Measurements from ENCODE around the gene LY6G6C.

Gene LY6G6C

GRCh38 chr6:31765559-31765909 lies 44.0 kb upstream of the LY6G6C start (continued):
- TF ChIP-seq ZBTB6 (tag by site-specific recombination; IDR thresholded peaks at IDR 0.05): no peak

- Histone ChIP-seq H3K36me3 (ENCODE audit: control insufficient read depth in 2 of 2, insufficient read depth in 1 of 2, low read length in 2 of 2) (peaks cover 13 to 57% of the 10 kb centered on the region in 2 experiments; a peak in 2 of 3 replicates), H3K27ac (ENCODE audit: extremely low read depth, low read depth, low read length) (no peak overlapping the region), H3K9me3 (ENCODE audit: control insufficient read depth, insufficient read depth, low read depth, low read length) (no peaks in the 10 kb centered on the region), H3K4me3 (ENCODE audit: low read depth, low read length) (no peak overlapping the region), H3K4me1 (ENCODE audit: control insufficient read depth, insufficient read depth, low read length) (no peaks in the 10 kb centered on the region)
- POLR2A ChIA-PET: interaction anchor here (0.6 to 1.7 kb wide), 3 partner anchors 25 to 70 kb away, joined by 4 to 8 read pairs (median 5); partner anchors contain the start of genes HSPA1B and MSH5
- CTCF ChIA-PET: interaction anchor here (0.7 to 2.1 kb wide), 2 partner anchors 9 to 16 kb away, joined by 3 to 5 read pairs; no protein-coding TSS in a partner anchor
- TF ChIP-seq ZNF654 (tag by site-specific recombination; IDR thresholded peaks at IDR 0.05; ENCODE audit: low read depth) (no peak), RBAK (tag by site-specific recombination; IDR thresholded peaks at IDR 0.05) (no peak), OVOL3 (tag by site-specific recombination; IDR thresholded peaks at IDR 0.05) (no peak), ZNF266 (tag by site-specific recombination; IDR thresholded peaks at IDR 0.05; ENCODE audit: low read depth) (no peak), ZNF830 (tag by site-specific recombination; IDR thresholded peaks at IDR 0.05; ENCODE audit: low read depth) (no peak), HIC1 (tag by site-specific recombination; IDR thresholded peaks at IDR 0.05) (no peak), ZBTB48 (tag by site-specific recombination; IDR thresholded peaks at IDR 0.05) (no peak), ZNF558 (tag by site-specific recombination; IDR thresholded peaks at IDR 0.05) (no peak), WT1 (tag by site-specific recombination; IDR thresholded peaks at IDR 0.05) (peak; percentile 35; the same call in 1 of the 2 replicates), ZNF544 (tag by site-specific recombination; IDR thresholded peaks at IDR 0.05) (no peak), ZNF768 (tag by site-specific recombination; IDR thresholded peaks at IDR 0.05) (no peak), ZNF621 (tag by site-specific recombination; IDR thresholded peaks at IDR 0.05) (no peak), ZNF423 (tag by site-specific recombination; IDR thresholded peaks at IDR 0.05) (no peak), ZNF248 (tag by site-specific recombination; IDR thresholded peaks at IDR 0.05) (no peak), HOXC10 (CRISPR knock-in tag; IDR thresholded peaks at IDR 0.05) (no peak), SCRT2 (tag by site-specific recombination; IDR thresholded peaks at IDR 0.05) (peak; percentile 81; the same call in 1 of the 2 replicates)
Measured at GRCh38 chr6:31764198-31764597, 42.7 kb upstream of the LY6G6C start.

GRCh38 chr6:31763619-31763940 lies 42.0 kb upstream of the LY6G6C start:
- POLR2A ChIA-PET: interaction anchor here (0.6 to 1.7 kb wide), 4 partner anchors 11 to 70 kb away, joined by 3 to 8 read pairs (median 4); partner anchors contain the start of genes HSPA1B and MSH5
- CTCF ChIA-PET: interaction anchor here (0.7 to 2.1 kb wide), 2 partner anchors 12 to 17 kb away, joined by 4 to 5 read pairs; no protein-coding TSS in a partner anchor
- Histone ChIP-seq H3K4me1 (ENCODE audit: control insufficient read depth, insufficient read depth, low read length) (no peaks in the 10 kb centered on the region), H3K9me3 (ENCODE audit: control insufficient read depth, insufficient read depth, low read depth, low read length) (no peaks in the 10 kb centered on the region), H3K4me3 (ENCODE audit: low read depth, low read length) (no peak overlapping the region), H3K27ac (ENCODE audit: extremely low read depth, low read depth, low read length) (no peak overlapping the region), H3K36me3 (ENCODE audit: control insufficient read depth in 2 of 2, insufficient read depth in 1 of 2, low read length in 2 of 2) (peaks cover 14 to 64% of the 10 kb centered on the region in 2 experiments; a peak in 2 of 3 replicates)
- TF ChIP-seq SALL2 (tag by site-specific recombination; IDR thresholded peaks at IDR 0.05; ENCODE audit: borderline replicate concordance): no peak
- TF ChIP-seq PRDM4 (tag by site-specific recombination; IDR thresholded peaks at IDR 0.05): 0 out of 2 replicates have a peak, but pooled peaks have one; percentile 22
- peak; percentile 78 for TF ChIP-seq KLF1 (tag by site-specific recombination; IDR thresholded peaks at IDR 0.05)
- TF ChIP-seq ZNF121 (tag by site-specific recombination; IDR thresholded peaks at IDR 0.05): no peak
- TF ChIP-seq ZNF692 (tag by site-specific recombination; IDR thresholded peaks at IDR 0.05): no peak
- no peak for TF ChIP-seq ZNF350 (tag by site-specific recombination; IDR thresholded peaks at IDR 0.05)
- TF ChIP-seq ZBTB17 (tag by site-specific recombination; IDR thresholded peaks at IDR 0.05): peak; percentile 34; the same call in 1 of the 2 replicates
- TF ChIP-seq ZNF596 (tag by site-specific recombination; IDR thresholded peaks at IDR 0.05): no peak
- TF ChIP-seq ZNF792 (tag by site-specific recombination; IDR thresholded peaks at IDR 0.05): no peak
- no peak for TF ChIP-seq ZNF670 (tag by site-specific recombination; IDR thresholded peaks at IDR 0.05; ENCODE audit: low read depth)
- TF ChIP-seq SETDB1 (IDR thresholded peaks at IDR 0.05; ENCODE audit: insufficient read length, low read length): no peak
- TF ChIP-seq ZNF184 (tag by site-specific recombination; IDR thresholded peaks at IDR 0.05): no peak
